H54 (cell line): ENCODE results near the gene HIGD1C.
"Not testable (repeated sequence)": the region's sequence is repeated elsewhere in the genome, so short reads cannot be mapped to it uniquely, and the experiment has no call there.

Experiments used
- DNase-seq: peaks from one replicate; pipeline ENCODE4 v3.0.0; 2011; ENCODE audit warnings: low spot score, mixed read lengths; ENCODE audit not compliant: insufficient read length
- FAIRE-seq: peaks from 3 replicates; lab custom pipeline; 2011; peaks lifted over from hg19 to GRCh38; lab: Jason Lieb, UNC
- POLR2A ChIP-seq: IDR thresholded peaks from 2 replicates; pipeline ENCODE4 v1.6.1; 2011; ENCODE audit warnings: low read depth, mild to moderate bottlenecking, low read length

HIGD1C gene

DNA sequence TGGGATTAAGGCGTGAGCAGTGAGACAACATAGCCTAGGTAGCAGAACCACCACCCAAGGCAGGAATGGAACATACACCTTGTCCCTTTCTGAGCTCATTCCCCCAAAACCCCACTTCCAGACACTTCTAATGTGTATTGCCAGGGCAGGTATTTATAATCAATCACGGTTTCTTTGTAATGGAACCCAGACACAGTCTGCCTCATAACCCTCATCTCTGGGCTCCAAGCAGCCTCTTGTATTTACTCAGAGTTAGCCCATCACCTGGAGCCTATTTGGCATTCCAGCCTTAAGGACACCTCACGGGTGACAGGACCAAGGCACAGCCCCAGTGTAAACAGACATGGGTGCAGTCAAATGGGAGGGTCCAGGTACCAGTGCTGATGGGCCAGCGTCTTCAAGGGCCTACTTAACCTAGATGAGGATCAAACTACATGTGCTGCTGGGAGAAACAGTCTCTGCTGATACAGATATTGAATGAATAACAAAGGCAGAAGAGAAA lies 2.5 kb upstream of the HIGD1C start:
- no peak for FAIRE-seq
- no peak for DNase-seq
- no peak for TF ChIP-seq POLR2A

DNA sequence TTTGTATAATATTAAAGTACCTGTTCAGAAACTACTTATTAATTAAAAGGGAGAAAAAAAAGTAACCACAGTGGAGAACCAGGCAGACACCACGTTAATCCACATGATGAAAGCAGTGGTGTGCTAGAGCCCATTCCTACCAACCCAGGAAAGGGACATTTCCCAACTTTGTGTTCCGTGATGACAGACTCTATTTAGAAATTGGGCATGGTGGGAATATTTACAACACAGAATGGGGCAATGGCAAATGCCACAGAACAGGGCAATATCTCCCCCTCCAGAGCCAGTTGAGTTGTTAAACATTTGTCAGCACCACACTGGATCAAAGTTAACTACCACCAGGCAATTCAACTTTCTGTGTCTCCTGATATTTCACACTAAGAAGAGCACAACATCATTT lies 1.2 kb upstream of the HIGD1C start:
- DNase-seq (no peak), FAIRE-seq (no peak)
- no peak for TF ChIP-seq POLR2A

DNA sequence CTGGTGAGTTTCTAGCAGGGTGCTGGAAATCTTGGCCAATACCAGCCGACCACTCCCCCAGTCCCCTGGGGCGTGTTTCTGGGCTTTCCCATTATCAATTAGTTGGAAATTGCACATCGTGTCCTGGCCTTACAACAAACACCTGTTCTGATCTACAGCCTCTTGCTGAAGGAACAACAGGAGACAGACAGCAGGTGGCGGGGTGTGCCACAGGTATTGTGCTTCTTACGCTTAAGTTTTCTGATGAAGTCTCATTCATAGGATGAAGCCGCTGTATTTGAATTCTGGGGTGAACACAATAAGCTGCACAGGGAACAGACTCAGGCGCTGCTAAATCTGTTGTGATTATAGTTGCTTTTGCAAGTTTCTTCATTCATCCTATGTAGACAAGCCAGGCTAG lies 703 bp downstream of the HIGD1C start:
- no peak for DNase-seq
- TF ChIP-seq POLR2A = no peak
- FAIRE-seq = no peak

DNA sequence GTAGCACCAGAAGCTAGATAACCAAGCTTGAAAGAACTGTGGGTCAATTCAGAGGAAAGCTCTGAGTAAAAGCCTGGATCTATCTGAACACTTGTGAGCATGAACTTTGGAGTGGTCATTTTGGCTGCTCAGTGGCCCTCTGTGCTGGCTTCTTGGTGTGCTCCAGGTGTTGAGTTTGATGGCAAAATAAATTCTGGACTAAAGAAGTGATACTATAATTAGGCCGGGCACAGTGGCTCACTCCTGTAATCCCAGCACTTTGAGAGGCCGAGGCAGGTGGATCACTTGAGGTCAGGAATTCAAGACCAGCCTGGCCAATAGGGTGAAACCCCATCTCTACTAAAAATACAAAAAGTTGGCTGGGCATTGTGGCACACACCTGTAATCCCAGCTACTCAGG lies 2.4 kb downstream of the HIGD1C start:
- not testable (repeated sequence) for FAIRE-seq

DNA sequence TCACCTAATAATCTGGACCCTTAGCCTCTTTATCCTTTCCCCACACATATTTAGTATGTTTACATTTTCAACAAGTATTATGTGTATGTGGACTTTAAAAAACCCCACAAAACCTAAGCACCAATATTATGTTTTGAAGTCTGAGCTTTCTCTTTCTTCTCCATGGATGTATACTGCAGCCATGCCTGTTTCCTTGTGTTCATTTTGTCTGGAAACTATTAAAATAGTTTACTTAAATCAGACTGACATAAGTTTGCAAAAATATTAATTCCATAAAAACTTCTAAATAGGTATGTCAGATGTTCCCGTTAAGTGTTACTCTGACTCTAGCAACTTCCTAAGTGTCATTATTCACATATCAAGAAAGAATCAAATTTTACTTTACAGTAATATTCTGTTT lies 2.9 kb downstream of the HIGD1C start:
- no peak for FAIRE-seq
- TF ChIP-seq POLR2A = no peak
- DNase-seq = no peak

More for the DNA sequence above, 2.4 kb downstream of the HIGD1C start:
- not testable (repeated sequence) for DNase-seq

DNA sequence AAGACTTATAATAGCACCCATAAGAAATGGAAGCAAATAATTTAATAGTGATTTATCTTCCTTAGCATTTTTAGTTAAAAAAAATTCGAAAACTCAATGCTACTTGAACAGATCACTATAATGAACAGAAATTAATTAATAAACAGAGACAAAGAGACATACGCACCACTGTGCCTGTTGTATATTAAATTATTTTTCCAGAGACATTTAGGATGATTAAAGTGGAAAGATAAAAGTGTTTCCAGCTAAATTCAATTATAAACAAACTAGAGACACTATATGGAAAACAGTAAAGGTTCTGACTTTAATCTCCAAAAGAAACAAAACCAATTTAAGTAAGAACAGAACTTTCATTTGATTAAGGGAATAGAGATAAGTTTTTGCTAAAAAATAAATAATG lies 3.4 kb downstream of the HIGD1C start:
- FAIRE-seq = no peak

DNA sequence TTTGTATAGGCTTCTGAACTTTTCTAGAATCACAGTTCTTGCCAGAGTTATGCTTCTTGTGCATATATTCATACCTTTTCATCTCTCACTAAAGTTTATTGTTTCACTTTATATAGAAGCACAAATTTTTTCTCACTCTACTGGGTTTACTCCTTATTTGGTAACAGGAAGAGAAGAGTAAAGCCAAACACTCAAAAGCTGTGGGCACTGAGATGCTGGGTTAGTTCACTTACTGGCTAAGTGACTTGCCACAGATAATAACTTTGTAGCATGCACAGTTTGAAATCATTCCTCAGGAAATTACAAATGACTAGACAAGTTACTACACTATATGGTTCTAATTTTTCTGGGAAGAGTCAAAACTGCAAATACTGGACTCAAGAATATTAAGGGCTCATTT lies 7.8 kb downstream of the HIGD1C start:
- no peak for TF ChIP-seq POLR2A
- DNase-seq = no peak
- FAIRE-seq = peak; percentile 20

More for the DNA sequence above, 3.4 kb downstream of the HIGD1C start:
- TF ChIP-seq POLR2A = no peak
- DNase-seq = no peak

DNA sequence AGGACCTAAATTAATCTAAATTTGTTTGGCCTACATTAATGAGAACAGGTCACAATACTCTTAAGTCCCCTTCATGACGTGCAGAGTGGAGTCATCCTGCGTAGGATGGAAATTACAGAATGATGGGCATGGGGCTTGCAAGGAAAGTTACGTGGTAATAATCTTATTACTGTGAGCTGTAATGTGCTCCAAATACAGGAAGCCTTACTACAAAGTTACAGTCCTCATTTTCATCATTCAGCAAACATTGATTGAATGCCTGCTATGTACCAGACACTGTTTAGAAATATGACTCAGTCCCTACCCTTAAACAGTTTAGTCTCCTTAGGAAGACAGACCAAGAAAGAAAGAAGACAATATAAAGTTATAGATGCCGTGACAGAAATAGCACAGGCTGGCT lies 9.4 kb downstream of the HIGD1C start:
- FAIRE-seq (no peak), DNase-seq (no peak)
- no peak for TF ChIP-seq POLR2A

DNA sequence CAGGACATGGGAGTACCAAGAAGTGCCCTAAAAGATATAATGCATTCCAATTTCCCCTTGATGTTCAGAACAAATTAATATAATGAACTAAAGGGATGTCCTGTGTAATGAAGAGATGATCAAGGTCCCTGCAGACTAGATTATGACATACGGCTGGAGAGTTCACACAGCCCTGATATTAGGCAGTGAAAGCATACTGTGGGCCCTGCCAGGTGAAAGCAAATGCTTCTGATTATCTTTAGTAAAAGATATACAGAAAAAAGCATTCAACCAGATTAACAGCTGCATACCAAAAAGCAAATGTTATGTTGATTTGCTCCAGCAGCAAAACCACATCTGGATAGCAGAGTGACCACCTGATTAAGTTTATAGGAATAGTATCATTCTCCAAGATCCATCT lies 12.1 kb downstream of the HIGD1C start:
- FAIRE-seq (no peak), DNase-seq (no peak)
- no peak for TF ChIP-seq POLR2A

DNA sequence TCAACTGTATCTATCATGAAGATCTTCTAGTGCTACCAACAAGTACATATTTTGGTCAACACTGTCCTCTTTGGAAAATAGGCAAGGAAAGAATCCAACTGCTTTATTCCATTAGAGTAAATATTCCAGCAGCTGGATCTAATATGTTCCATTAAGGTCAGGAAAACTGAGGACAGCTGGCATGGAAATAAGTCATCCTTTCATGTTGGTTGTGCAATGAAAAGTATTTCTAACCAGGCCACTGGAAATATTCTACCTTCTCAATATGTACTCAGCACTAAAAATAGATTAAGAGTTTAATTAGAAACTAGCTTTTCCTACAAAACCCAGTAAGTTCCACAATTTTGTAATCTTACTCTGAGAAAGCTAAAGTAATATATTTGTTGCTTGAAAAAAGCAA lies 19.6 kb downstream of the HIGD1C start:
- DNase-seq (no peak), FAIRE-seq (no peak)
- TF ChIP-seq POLR2A = no peak

DNA sequence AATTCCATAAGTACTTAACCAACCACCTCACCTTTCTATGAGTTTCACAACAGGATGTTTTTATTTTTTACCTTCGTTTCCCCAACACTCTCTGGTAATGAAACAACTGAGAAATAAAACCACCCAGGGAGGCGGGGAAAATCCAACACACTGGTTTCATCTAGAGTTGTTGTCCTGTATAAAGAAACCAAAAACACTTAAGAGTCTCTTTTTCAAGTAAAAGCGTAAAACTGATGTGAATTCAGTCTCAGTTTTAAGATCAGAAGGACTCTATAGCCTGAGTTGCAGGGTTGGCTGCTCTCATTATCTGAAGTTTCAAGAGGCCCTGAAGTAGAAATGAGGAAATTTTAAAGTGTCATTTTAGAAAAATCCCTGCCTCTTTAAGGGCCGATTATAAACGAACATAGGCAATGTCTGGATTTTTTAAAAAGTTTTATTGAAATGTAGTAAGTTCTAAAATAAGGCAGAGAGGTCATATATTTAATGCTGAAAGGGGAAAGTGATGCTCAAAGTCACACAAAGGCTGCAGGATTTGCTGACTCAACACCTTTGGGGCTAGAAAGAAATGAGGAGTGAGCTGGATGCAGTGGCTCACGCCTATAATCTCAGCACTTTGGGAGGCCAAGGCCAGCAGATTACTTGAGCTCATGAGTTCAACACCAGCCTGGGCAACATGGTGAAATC lies 27.2 kb downstream of the HIGD1C start:
- no peak for FAIRE-seq
- no peak for DNase-seq
- no peak for TF ChIP-seq POLR2A

DNA sequence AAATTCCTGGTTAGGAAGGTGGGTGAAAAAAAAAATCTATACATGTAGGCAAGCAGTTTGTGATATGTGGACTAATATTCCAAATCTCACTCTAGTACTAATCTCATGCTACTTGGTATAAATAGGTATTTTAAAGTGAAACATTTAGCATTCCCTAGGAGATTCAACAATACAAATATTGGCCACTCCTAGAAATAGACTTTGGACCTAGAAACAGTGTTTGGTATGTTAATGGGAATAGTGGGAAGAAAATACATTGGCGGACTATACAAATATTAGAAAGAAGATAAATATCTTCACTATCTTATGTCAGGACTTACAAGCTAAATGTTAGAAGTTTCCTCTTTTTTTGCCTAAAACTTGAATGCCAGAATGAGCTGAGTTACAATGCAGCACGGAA lies 28.2 kb downstream of the HIGD1C start:
- FAIRE-seq = no peak
- TF ChIP-seq POLR2A = no peak
- DNase-seq = no peak

DNA sequence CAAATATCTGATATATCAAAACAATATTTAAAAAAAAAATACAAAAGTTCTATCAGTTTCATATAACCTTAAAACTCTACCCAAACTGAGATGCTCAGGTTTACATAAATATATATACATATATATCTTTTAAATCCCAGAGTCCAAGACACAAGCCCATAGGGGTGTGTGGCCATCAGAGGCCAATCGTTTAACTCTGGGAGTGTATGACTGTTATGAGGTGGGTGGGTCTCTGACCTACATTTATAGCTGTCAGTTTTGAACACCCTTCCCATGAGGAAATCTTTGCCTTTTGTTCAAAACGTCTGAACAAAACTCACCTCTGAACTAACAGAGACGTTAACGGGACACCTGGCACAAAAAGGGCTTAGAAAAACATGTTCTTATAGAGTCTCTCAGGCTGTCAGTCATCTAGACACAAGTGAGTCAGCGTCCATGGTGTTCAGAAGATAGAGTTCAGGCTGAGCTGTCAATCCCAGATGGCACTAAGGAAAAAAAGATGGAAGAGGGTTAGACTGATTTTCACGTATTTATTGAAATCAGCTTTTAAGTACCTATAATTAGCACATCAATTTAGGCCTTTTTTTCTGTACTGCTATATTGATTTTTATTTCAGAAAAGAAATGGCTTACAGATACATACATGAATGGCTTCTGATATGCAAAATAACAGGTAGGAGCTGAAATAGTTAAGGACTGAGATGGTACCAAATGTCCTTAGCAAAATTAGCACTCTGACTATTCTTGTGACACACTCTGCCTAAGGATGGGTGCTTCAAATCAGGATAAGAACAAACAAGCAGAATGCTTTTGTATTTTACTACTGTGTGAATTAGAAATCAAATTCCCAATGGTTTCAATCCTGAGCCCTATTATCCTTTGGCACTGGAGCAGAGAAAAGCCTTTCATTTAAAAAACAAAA lies 29.2 kb downstream of the HIGD1C start:
- FAIRE-seq (no peak), DNase-seq (no peak)
- no peak for TF ChIP-seq POLR2A

DNA sequence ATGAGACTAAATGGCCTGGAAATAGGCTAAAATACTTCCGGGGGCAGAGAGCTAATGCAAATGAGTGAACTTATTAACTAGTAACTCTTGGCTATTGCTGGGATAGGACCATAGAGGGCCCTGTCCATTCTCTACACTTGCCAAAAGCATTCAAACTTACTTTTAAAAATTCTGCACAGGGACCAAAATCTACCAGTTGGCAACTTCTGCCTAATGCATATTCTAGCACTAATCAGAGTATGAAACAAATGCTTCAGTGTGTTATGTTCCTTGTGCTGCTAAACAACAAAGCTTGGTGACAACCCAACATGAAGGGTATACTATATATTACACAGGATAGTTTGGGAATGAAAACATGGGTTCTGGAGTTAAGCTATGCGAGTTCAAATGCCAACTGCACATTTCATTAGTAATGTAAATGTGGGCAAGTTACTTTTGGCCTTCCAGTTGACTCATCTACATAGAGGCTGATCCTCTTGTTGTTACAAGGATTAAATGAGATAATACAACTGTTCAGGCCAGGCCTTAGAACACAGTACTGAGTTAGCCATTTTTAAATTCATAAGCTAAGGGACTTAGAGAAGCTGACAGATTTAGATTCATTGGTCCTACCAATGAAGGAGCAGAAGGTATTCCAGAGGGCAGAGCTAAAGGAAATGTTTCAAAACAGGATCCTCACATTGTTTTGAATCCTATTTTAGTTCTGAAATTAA lies 32.4 kb downstream of the HIGD1C start:
- FAIRE-seq (peak; percentile 30), DNase-seq (no peak)
- TF ChIP-seq POLR2A = no peak
